NCI-H345 (cell line): ENCODE data around the gene HSD17B14.
"Not testable (repeated sequence)": the region's sequence is repeated elsewhere in the genome, so short reads cannot be mapped to it uniquely, and the experiment has no call there.

ENCODE experiments used
- DNase-seq: peaks from one replicate; lab custom pipeline; 2025; lab: John Stamatoyannopoulos, UW

HSD17B14 gene

DNA sequence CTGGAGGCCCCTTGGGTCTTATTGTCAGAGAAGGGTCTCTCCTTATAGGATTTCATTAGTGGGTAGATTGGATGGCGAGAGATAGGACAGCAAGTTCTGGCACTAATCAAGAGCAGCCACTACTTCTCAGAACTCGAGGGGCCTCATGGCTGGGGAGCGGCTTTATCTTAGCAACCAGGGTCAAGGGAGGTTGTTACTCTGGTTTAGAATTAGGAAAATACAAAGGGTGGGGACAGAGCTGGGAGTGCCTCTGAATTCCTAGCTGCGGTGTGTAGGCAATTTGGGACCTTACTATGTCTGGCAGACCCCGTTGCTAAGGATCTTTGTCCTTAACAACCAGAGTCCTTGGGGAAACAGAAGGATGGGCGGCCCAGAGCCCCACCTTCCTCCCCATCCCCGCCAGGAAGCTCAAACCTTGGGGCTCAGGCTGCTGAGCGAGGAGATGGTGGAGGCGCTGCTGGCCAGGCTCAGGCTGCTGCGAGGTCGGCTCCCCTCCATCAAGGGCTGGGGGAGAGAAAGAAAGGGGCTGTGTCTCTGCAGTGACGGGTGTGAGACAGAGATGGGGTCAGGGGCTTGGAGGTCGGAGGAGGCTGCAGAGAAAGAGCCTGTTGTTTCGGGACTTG lies 30.9 kb upstream of the HSD17B14 start:
- DNase-seq: no peak

DNA sequence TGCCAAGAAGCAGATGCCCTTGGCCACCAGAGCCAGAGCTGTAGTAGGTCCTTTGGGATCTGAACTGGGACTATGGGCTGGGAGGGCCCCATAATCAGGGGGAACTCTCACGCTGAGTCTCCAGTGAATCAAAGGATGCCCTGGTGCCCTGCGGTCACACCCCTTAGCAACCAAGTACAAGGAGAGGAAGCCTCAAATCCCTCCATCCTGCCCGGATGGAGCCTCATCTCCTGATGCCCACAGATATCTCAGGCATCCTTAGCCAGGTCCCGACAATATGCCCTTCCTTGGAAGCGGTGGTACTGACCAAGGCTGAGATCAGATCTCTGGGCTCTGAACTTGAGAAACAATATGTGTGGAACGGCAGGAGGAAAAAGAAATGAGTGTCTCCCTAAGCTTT lies 30.4 kb upstream of the HSD17B14 start:
- DNase-seq: no peak

DNA sequence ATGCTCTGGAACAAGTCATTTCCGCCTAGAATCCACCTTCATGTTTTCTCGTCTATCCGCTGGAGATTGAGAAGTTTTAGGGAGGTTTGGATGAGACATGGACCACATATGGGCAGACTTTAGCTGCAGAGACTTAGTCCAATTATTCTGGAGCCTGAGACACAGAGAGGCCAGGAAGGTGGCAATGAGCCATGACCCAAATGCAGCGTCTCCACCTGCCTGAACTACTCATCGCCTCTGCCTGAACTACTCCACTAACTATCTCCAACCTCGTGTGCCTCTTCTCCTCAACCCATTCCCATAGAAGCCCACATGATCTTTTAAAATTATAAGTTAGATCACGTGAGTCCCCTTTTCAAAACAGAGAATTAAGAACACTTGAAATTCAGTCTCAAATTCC lies 26.5 kb upstream of the HSD17B14 start:
- no peak for DNase-seq

- no peak for DNase-seq
Measured at GRCh38 chr19:48861313-48861712, 25.0 kb upstream of the HSD17B14 start.

DNA sequence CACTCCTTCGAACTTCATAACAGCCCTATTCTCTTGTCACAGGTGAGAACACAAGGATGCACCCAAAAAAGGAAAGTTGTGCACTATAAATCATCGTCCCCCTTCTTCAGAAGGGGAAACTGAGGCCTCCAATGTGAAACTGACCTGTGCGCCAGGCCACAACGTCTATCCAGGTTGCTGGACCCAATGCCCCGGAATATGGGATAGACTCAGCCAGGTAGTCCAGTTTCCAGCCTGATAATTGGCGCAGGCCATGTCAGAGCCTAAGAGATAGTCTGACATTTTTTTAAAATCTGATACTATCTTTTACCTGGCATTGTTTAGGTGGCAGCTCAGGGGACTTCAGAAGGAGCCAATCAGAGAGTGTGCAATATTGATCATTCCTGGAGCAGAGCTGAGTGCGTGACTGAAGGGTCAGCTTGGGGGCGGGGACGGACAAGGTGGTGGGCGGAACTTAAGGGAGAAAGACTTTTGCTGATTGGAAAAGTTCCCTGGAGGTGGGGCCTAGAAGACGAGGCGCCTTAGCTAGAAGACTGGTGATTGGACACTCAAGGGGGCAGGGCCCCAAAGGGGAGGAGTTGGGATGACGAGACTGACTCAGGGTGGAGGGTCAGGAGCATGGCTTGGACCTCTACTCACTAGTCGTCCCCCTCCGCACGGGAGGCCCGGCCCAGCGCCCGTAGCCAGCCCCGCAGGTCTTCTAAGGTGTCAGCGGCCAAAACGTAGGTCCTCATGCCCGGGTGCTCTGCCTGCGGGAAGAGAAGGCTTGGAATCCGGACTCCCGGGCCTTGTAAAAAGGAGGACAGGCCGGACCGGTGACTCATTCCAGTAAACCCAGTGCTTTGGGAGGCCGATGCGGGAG lies 23.7 kb upstream of the HSD17B14 start:
- no peak for DNase-seq

DNA sequence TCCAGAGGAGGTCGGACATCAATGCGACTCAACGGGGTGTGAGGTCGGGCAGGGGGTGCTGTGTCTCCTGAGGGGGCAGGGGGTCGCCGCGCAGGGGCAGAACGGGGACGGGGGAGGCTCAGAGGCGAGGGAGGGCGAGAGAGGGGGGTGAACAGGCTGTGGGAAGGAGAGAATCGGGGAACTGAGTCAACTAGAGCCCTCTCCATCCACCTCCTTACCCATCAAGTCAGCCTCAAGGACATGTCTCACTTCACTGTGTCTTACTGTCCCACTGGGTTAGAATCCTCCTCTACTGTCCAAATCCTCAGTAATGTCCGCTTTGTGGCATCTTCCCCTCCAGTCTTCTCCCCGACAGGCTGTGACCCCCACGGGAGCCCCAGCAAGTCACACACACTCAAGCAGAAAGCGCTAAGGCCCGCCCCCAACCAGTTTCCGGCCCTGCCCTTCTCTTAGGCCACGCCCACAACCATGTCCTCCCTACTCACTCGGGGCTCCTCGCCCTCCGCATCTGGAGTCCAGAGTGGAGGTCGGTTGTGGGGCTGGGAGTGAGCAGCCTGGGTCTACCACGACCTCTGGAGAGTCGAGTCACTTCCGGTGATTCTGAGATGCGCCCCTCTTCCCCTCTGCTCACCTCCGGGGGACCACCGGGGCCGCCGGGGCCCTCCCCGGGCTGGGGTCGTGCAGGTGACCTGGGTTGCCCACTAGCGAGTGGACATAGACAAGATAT lies 22.9 kb upstream of the HSD17B14 start:
- no peak for DNase-seq

- no peak for DNase-seq
Measured at GRCh38 chr19:48856921-48857320, 20.6 kb upstream of the HSD17B14 start.

DNA sequence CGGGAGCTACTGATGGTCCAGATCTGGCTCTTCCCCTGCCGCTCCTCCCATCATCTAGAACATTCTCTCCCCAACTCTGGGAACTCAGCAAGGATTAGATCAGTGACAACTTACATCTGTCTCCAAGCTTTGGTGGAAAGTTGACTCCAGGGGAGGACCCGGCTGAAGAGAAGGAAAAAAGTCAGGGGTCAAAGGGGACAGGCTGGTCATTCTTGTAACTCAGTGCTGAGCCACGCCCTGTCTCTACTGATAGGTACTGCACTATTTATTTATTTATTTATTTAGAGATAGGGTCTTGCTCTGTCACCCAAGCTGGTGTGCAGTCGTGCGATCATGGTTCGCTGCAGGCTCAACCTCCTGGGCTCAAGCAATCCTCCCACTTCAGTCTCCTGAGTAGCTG lies 17.8 kb upstream of the HSD17B14 start:
- no peak for DNase-seq

GRCh38 chr19:48853483-48853882 lies 17.2 kb upstream of the HSD17B14 start:
- no peak for DNase-seq

- DNase-seq: no peak
Measured at GRCh38 chr19:48852292-48852691, 16.0 kb upstream of the HSD17B14 start.

DNA sequence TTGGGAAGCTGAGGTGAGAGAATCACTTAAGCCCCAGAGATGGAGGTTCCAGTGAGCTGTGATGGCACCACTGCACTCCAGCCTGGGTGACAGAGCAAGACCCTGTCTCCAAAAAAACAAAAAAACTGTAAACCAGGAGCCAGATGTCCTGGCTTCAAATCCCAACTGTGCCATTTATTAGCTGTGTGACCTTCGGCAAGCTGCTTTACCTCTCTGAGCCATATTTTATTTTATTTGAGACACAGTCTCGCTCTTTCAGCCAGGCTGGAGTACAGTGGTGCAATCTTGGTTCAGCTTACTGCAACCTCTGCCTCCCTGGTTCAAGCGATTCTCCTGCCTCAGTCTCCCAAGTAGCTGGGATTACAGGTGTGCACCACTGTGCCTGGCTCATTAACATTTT lies 10.4 kb upstream of the HSD17B14 start:
- DNase-seq: not testable (repeated sequence)

- DNase-seq: no peak
Measured at GRCh38 chr19:48845384-48845783, 9.1 kb upstream of the HSD17B14 start.

DNA sequence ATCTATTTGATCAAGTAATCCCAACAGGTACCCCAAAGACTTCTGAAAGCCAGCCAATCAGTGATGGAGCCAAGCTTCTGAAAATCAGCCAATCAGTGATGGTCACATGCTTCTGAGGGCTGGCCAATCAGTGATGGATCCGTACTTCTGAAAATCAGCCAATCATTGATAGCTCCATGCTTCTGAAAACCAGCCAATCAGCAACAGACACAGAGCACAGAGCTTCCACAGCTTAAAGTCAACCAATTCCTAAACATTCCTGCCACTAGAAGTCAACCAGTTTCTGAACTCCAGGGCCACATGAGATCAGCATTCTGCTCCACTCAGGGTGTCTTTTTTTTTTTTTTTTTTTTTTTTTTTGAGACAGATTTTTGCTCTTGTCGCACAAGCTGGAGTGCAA lies 8.2 kb upstream of the HSD17B14 start:
- no peak for DNase-seq

- DNase-seq: peak; percentile 47
Measured at GRCh38 chr19:48842789-48843162, 6.5 kb upstream of the HSD17B14 start.

DNA sequence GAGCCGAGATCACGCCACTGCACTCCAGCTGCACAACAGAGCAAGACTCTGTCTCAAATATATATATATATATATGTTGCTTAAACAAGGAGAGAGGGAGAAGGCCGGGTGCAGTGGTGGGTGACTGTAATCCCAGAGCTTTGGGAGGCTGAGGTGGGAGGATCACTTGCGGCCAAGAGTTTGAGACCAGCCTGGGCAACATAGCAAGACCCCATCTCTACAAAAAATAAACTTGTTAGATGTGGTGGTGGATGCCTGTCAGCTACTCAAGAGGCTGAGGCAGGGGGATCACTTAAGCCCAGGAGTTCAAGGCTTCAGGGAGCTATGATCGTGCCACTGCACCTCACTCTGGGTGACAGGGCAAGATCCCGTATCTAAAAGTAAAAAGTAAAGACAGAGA lies 5.3 kb upstream of the HSD17B14 start:
- DNase-seq: no peak

- no peak for DNase-seq
Measured at GRCh38 chr19:48841047-48841446, 4.8 kb upstream of the HSD17B14 start.

- no peak for DNase-seq
Measured at GRCh38 chr19:48837687-48838086, 1.4 kb upstream of the HSD17B14 start.

GRCh38 chr19:48837051-48837524 lies 797 bp upstream of the HSD17B14 start:
- peak; percentile 91 for DNase-seq

GRCh38 chr19:48835734-48836088 lies 580 bp downstream of the HSD17B14 start:
- peak; percentile 86 for DNase-seq

- no peak for DNase-seq
Measured at GRCh38 chr19:48833977-48834376, 2.3 kb downstream of the HSD17B14 start.

- no peak for DNase-seq
Measured at GRCh38 chr19:48833049-48833448, 3.2 kb downstream of the HSD17B14 start.

GRCh38 chr19:48830965-48831364 lies 5.3 kb downstream of the HSD17B14 start:
- no peak for DNase-seq

- no peak for DNase-seq
Measured at GRCh38 chr19:48830088-48830487, 6.2 kb downstream of the HSD17B14 start.
